H1 (cell line): ENCODE results near the gene BBX. TPM values are rescaled to one million over a fixed set of nuclear protein-coding genes. Genes with fewer than 3 reads are reported as not detected.

Experiments
- CTCF ChIA-PET: fragments of 300-600 bp; sonication (Branson Sonifier 250); formaldehyde crosslinking; loops from one replicate; lab custom pipeline; 2021; ENCODE audit not compliant: partially characterized antibody; lab: Charles Lee
- POLR2A ChIA-PET: fragments of 300-600 bp; sonication (Branson Sonifier 250); formaldehyde crosslinking; loops from one replicate; lab custom pipeline; 2021; ENCODE audit warnings: inconsistent platforms; ENCODE audit not compliant: partially characterized antibody; lab: Charles Lee
- DNase-seq, 2 experiments: peaks; one replicate each; pipeline versions ENCODE4 v3.0.0 to v3.0.0-alpha.2; 2010 to 2022; ENCODE audit warnings: low spot score in 2 of 2, low read depth in 1 of 2, mixed read lengths in 1 of 2
- FAIRE-seq: peaks from 2 replicates; lab custom pipeline; 2011; peaks lifted over from hg19 to GRCh38; lab: Jason Lieb, UNC
- H2AFZ ChIP-seq: 2 replicates; pipeline ENCODE4 v1.8.1; 2012; ENCODE audit warnings: low read length, inconsistent platforms
- H2AK5ac ChIP-seq: 2 replicates; pipeline ENCODE4 v1.6.1; 2013; ENCODE audit warnings: low read depth, low read length
- H2BK120ac ChIP-seq: replicated peaks from 2 replicates; pipeline ENCODE3; 2013; ENCODE audit warnings: low read depth, low read length, inconsistent platforms
- H2BK12ac ChIP-seq: 2 replicates; pipeline ENCODE4 v1.6.1; 2013; ENCODE audit warnings: low read depth, low read length
- H2BK15ac ChIP-seq: 2 replicates; pipeline ENCODE4 v1.6.1; 2013; ENCODE audit warnings: low read length
- H2BK20ac ChIP-seq: 2 replicates; pipeline ENCODE4 v1.6.1; 2013; ENCODE audit warnings: low read length
- H2BK5ac ChIP-seq: 2 replicates; pipeline ENCODE4 v1.6.1; 2013; ENCODE audit warnings: low read depth, low read length
- H3K14ac ChIP-seq: 2 replicates; pipeline ENCODE4 v1.6.1; 2013; ENCODE audit warnings: inconsistent platforms; ENCODE audit not compliant: insufficient read length
- H3K18ac ChIP-seq: 2 replicates; pipeline ENCODE4 v1.6.1; 2013; ENCODE audit warnings: low read length; ENCODE audit errors: extremely low read depth
- H3K23ac ChIP-seq: 2 replicates; pipeline ENCODE4 v1.6.1; 2013; ENCODE audit warnings: inconsistent platforms; ENCODE audit not compliant: insufficient read length
- H3K23me2 ChIP-seq: 2 replicates; pipeline ENCODE4 v1.6.1; 2013; ENCODE audit warnings: low read depth, low read length
- H3K27ac ChIP-seq: 2 replicates; pipeline ENCODE4 v1.6.1; 2011; ENCODE audit warnings: low read depth, low read length, inconsistent platforms
- H3K27me3 ChIP-seq, 4 experiments: replicated peaks in 1 of 4; 1 replicate in 1 of 4; 2 replicates in 3 of 4; pipeline versions ENCODE4 v1.6.1 to v1.8.1; 2011 to 2013; ENCODE audit warnings: low read length in 3 of 4, mild to moderate bottlenecking in 3 of 4, inconsistent platforms in 2 of 4, mixed read lengths in 2 of 4, moderate library complexity in 1 of 4; ENCODE audit not compliant: control insufficient read depth in 3 of 4, insufficient read depth in 3 of 4; ENCODE audit errors: extremely low read depth in 1 of 4
- H3K36me3 ChIP-seq, 4 experiments: 2 replicates each; pipeline versions ENCODE4 v1.6.1 to v1.8.1; 2011 to 2013; ENCODE audit warnings: mild to moderate bottlenecking in 4 of 4, low read length in 3 of 4, moderate library complexity in 2 of 4, control low read depth in 1 of 4, inconsistent platforms in 1 of 4; ENCODE audit not compliant: insufficient read depth in 4 of 4, control insufficient read depth in 2 of 4
- H3K4ac ChIP-seq: replicated peaks from 2 replicates; pipeline ENCODE3; 2013; ENCODE audit warnings: low read length, low read depth, mixed read lengths, inconsistent platforms; ENCODE audit not compliant: insufficient read length
- H3K4me1 ChIP-seq, 4 experiments: replicated peaks in 1 of 4; 1 replicate in 1 of 4; 2 replicates in 3 of 4; pipeline versions ENCODE4 v1.6.1 to v1.8.1; 2011 to 2013; ENCODE audit warnings: low read length in 3 of 4, inconsistent platforms in 2 of 4, mixed read lengths in 1 of 4; ENCODE audit not compliant: insufficient read depth in 4 of 4, control insufficient read depth in 3 of 4
- H3K4me2 ChIP-seq, 2 experiments: 2 replicates each; pipeline versions ENCODE4 v1.6.1 to v1.8.1; 2011 to 2013; ENCODE audit warnings: low read depth in 2 of 2, low read length in 2 of 2, control low read depth in 1 of 2, inconsistent platforms in 1 of 2, mild to moderate bottlenecking in 1 of 2; ENCODE audit not compliant: insufficient read depth in 1 of 2
- H3K4me3 ChIP-seq, 4 experiments: fragments of 200-600, 300-600 bp in 1 of 4; sonication (generic), shearing (Covaris generic), sonication (Bioruptor Twin) in 1 of 4; 2 replicates each; pipeline versions ENCODE4 v1.5.1 to v1.8.1; 2011 to 2016; ENCODE audit warnings: low read length in 4 of 4, low read depth in 3 of 4, control low read depth in 2 of 4, inconsistent platforms in 2 of 4, mild to moderate bottlenecking in 2 of 4, mixed read lengths in 1 of 4, moderate library complexity in 1 of 4; ENCODE audit not compliant: insufficient read depth in 2 of 4; ENCODE audit errors: extremely low read depth in 1 of 4
- H3K56ac ChIP-seq: replicated peaks from 2 replicates; pipeline ENCODE3; 2013; ENCODE audit warnings: low read depth, mild to moderate bottlenecking, mixed read lengths, low read length, inconsistent platforms; ENCODE audit not compliant: insufficient read length
- H3K79me1 ChIP-seq: 2 replicates; pipeline ENCODE4 v1.6.1; 2013; ENCODE audit warnings: low read depth, low read length, control low read depth
- H3K79me2 ChIP-seq, 2 experiments: 2 replicates each; pipeline versions ENCODE4 v1.6.1 to v1.8.1; 2012 to 2013; ENCODE audit warnings: low read length in 2 of 2, mild to moderate bottlenecking in 2 of 2, inconsistent platforms in 1 of 2; ENCODE audit not compliant: insufficient read depth in 2 of 2, control insufficient read depth in 1 of 2
- H3K9ac ChIP-seq, 4 experiments: replicated peaks in 1 of 4; 1 replicate in 1 of 4; 2 replicates in 3 of 4; pipeline versions ENCODE4 v1.6.1 to v1.8.1; 2011 to 2013; ENCODE audit warnings: low read depth in 3 of 4, low read length in 3 of 4, control low read depth in 2 of 4, mild to moderate bottlenecking in 2 of 4, moderate library complexity in 2 of 4, inconsistent platforms in 1 of 4; ENCODE audit errors: extremely low read depth in 1 of 4
- H3K9me3 ChIP-seq, 2 experiments: 2 replicates each; pipeline versions ENCODE4 v1.6.1 to v1.8.1; 2012 to 2013; ENCODE audit warnings: mild to moderate bottlenecking in 2 of 2, moderate library complexity in 2 of 2, control low read depth in 1 of 2, inconsistent platforms in 1 of 2, low read depth in 1 of 2, low read length in 1 of 2, mixed read lengths in 1 of 2; ENCODE audit not compliant: insufficient read depth in 2 of 2
- H4K20me1 ChIP-seq, 2 experiments: replicated peaks in 1 of 2; 2 replicates each; pipeline versions ENCODE3 to v1.8.1; 2011 to 2013; ENCODE audit warnings: inconsistent platforms in 2 of 2, low read length in 2 of 2, mild to moderate bottlenecking in 1 of 2; ENCODE audit not compliant: insufficient read depth in 2 of 2, control insufficient read depth in 1 of 2
- H4K5ac ChIP-seq: 2 replicates; pipeline ENCODE4 v1.6.1; 2013; ENCODE audit warnings: low read length, low read depth, mixed read lengths, inconsistent platforms; ENCODE audit not compliant: insufficient read length
- H4K8ac ChIP-seq: 2 replicates; pipeline ENCODE4 v1.8.0; 2013; ENCODE audit warnings: mild to moderate bottlenecking, moderate library complexity, low read length, inconsistent platforms; ENCODE audit not compliant: insufficient read depth; ENCODE audit errors: extremely low read depth
- H4K91ac ChIP-seq: replicated peaks from 2 replicates; pipeline ENCODE3; 2013; ENCODE audit warnings: low read length, mixed read lengths, inconsistent platforms; ENCODE audit not compliant: insufficient read length
- CREB1 ChIP-seq: IDR thresholded peaks from 2 replicates; pipeline ENCODE4 v1.6.1; 2012; ENCODE audit warnings: inconsistent platforms
- FOSL1 ChIP-seq: IDR thresholded peaks from 2 replicates; pipeline ENCODE4 v1.6.1; 2011; ENCODE audit warnings: mild to moderate bottlenecking, low read depth, low read length, moderate library complexity; ENCODE audit not compliant: insufficient read depth
- HDAC6 ChIP-seq: IDR thresholded peaks from one replicate; pipeline ENCODE4 v1.7.1; 2012; ENCODE audit warnings: low read depth, mild to moderate bottlenecking, inconsistent platforms, low read length, moderate library complexity
- PHF8 ChIP-seq: fragments of 200-600 bp; sonication (generic); conservative IDR thresholded peaks from 2 replicates; pipeline ENCODE4 v1.7.1; 2012; ENCODE audit warnings: low read depth, mild to moderate bottlenecking, inconsistent platforms, low read length, moderate library complexity
- SP2 ChIP-seq: IDR thresholded peaks from 2 replicates; pipeline ENCODE4 v1.6.1; 2012; ENCODE audit warnings: mild to moderate bottlenecking, low read length, inconsistent platforms
- SRF ChIP-seq: IDR thresholded peaks from 2 replicates; pipeline ENCODE4 v1.6.1; 2011; ENCODE audit warnings: mild to moderate bottlenecking, low read depth, low read length, moderate library complexity
- USF2 ChIP-seq: IDR thresholded peaks from 2 replicates; pipeline ENCODE4 v1.6.1; 2011; ENCODE audit warnings: low read length, improper control_type of control experiment
- WGBS, 2 experiments: shearing (Covaris generic) in 1 of 2; methylation state at CpG; one replicate each; pipeline versions ENCODE4 v1.1.6 to v1.1.7; 2013 to 2015; ENCODE audit warnings: low lambda C conversion rate in 2 of 2, mixed read lengths in 2 of 2, inconsistent platforms in 1 of 2, low coverage in 1 of 2, missing lambda C conversion rate in 1 of 2; ENCODE audit not compliant: insufficient replicate concordance in 2 of 2, insufficient coverage in 1 of 2, insufficient read length in 1 of 2; ENCODE audit errors: extremely low coverage in 1 of 2, missing lambda C conversion rate in 1 of 2; 5-methylcytosine and 5-hydroxymethylcytosine counted together
- polyA plus RNA-seq, 7 experiments: library from polyadenylated mRNA; depleted of rRNA in 3 of 7; stranded (reverse) in 5 of 7; unstranded in 2 of 7; fragments of >200 nt in 5 of 7; fragments of 200-250 nt in 2 of 7; gene quantifications; 1 replicate in 5 of 7; 2 replicates in 1 of 7; 4 replicates in 1 of 7; pipeline versions ENCODE4 v1.2.1 to v1.2.3, GENCODE V29; 2011 to 2013; ENCODE audit warnings: missing spikeins in 2 of 7, mixed read lengths in 2 of 7
- total RNA-seq: library from RNA; stranded (reverse); fragmentation: NEBNext Ultra II Directional; extraction: Animal tissue kit (Norgen Biotek cat#: 25700); gene quantifications from 2 replicates; pipeline ENCODE4 v1.2.1, GENCODE V29; 2021

Gene BBX
- total and polyA plus RNA-seq, 2 of the 8 experiments (the other 6 are each of a cell fraction or from before 2014, with no cell fraction given) = 11.0 to 42.5 TPM

DNA sequence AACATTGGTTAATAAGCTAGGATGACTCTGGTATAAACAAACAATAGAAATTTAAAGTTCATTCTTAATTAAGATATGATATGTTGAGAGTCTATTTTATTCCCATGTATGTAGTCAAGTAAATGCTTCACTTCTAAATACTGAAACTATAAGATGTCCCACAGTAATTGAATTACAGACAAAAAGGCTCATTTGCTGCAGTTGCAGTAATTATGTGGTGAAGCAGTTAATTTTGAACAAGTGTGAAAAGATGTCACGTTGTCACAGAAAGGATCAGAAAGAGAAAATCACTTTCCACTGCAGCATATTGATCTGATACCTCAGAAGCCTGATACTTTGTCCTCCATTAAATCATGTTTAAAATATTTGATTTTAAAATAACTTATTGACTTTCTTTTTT lies 159.8 kb downstream of the BBX start:
- H2AFZ ChIP-seq = no peak overlapping the region
- H4K20me1 ChIP-seq = peaks cover 0 to 2% of the 10 kb centered on the region in 2 experiments
- no peak overlapping the region for H2BK20ac ChIP-seq
- H3K9me3 ChIP-seq = no peaks in the 10 kb centered on the region
- ChIA-PET CTCF (interaction anchor here (0.5 to 9.1 kb wide), 6 partner anchors 8 to 134 kb away, joined by 3 to 121 read pairs (median 3); no protein-coding TSS in a partner anchor), POLR2A (no interaction called here)
- H2BK15ac ChIP-seq = no peak overlapping the region
- WGBS, 2 experiments = 91% methylated on average over 1 of the region's 1 CpG; no CpG with 5 or more reads in 1 of the 2 experiments
- H3K18ac ChIP-seq = no peak overlapping the region
- no peak for FAIRE-seq
- no peak overlapping the region for H4K91ac ChIP-seq
- TF ChIP-seq PHF8 (no peak), FOSL1 (no peak), SRF (no peak), SP2 (no peak), USF2 (no peak), CREB1 (no peak), HDAC6 (no peak)
- no peak overlapping the region for H3K4ac ChIP-seq
- no peaks in the 10 kb centered on the region for H3K23me2 ChIP-seq
- peaks cover 0 to 2% of the 10 kb centered on the region in 2 experiments; a peak in 1 of 4 replicates for H3K79me2 ChIP-seq
- no peak overlapping the region for H2BK120ac ChIP-seq
- no peak overlapping the region for H3K14ac ChIP-seq
- no peak overlapping the region for H4K8ac ChIP-seq
- no peak overlapping the region for H3K4me3 ChIP-seq
- no peak overlapping the region for H3K4me2 ChIP-seq
- no peak overlapping the region for H3K56ac ChIP-seq
- no peaks in the 10 kb centered on the region; the same call in 1 of the 2 replicates for H3K79me1 ChIP-seq
- DNase-seq = no peak
- no peak overlapping the region for H2BK12ac ChIP-seq
- 0 out of 7 replicates have a peak, but pooled peaks cover 0 to 2% (median 0%) of the 10 kb centered on the region in 4 experiments for H3K4me1 ChIP-seq
- H2BK5ac ChIP-seq = no peak overlapping the region
- H3K23ac ChIP-seq = no peak overlapping the region
- H3K9ac ChIP-seq = no peak overlapping the region
- H3K36me3 ChIP-seq = no peaks in the 10 kb centered on the region
- no peak overlapping the region for H2AK5ac ChIP-seq
- no peak overlapping the region for H4K5ac ChIP-seq
- no peak overlapping the region for H3K27ac ChIP-seq
- H3K27me3 ChIP-seq = no peaks in the 10 kb centered on the region
